ENCODE data around the gene JAZF1.

Gene JAZF1

DNA sequence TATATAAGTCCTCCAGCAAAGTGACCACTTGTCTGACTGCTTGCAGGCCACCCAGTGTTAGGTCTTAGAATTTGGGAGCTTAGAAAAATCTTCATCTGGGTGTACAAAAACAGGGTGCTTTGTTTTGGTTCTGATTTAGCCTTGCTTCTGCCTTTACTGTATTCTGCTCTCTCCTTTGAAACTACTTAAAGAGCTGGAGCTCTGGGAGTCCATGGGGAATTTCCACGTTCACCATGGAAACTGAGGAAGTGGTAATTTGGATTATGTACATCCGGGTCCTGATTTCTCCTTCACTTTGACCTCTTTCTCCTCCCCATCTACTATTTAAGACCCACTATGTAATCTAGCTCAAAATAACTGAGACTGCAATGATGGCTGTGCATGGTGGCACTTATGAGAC is 103.0 kb downstream of the JAZF1 start:
- Histone ChIP-seq H3K27ac (no peak overlapping the region), H3K27me3 (replicated peaks) (no peaks in the 10 kb centered on the region), H3K4me3 (ENCODE audit: low read depth, low read length) (no peak overlapping the region), H3K36me3 (replicated peaks) (no peaks in the 10 kb centered on the region)
- DNase-seq: no peak
- TF ChIP-seq, protein P1, sequence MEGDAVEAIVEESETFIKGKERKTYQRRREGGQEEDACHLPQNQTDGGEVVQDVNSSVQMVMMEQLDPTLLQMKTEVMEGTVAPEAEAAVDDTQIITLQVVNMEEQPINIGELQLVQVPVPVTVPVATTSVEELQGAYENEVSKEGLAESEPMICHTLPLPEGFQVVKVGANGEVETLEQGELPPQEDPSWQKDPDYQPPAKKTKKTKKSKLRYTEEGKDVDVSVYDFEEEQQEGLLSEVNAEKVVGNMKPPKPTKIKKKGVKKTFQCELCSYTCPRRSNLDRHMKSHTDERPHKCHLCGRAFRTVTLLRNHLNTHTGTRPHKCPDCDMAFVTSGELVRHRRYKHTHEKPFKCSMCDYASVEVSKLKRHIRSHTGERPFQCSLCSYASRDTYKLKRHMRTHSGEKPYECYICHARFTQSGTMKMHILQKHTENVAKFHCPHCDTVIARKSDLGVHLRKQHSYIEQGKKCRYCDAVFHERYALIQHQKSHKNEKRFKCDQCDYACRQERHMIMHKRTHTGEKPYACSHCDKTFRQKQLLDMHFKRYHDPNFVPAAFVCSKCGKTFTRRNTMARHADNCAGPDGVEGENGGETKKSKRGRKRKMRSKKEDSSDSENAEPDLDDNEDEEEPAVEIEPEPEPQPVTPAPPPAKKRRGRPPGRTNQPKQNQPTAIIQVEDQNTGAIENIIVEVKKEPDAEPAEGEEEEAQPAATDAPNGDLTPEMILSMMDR (IDR thresholded peaks at IDR 0.05; ENCODE audit: low read depth, low read length, missing control alignments): no peak
- in situ Hi-C loops (cut with HindIII; ENCODE audit: low pct_ligation_motif_present, low sequenced_read_pairs): no loop called here

DNA sequence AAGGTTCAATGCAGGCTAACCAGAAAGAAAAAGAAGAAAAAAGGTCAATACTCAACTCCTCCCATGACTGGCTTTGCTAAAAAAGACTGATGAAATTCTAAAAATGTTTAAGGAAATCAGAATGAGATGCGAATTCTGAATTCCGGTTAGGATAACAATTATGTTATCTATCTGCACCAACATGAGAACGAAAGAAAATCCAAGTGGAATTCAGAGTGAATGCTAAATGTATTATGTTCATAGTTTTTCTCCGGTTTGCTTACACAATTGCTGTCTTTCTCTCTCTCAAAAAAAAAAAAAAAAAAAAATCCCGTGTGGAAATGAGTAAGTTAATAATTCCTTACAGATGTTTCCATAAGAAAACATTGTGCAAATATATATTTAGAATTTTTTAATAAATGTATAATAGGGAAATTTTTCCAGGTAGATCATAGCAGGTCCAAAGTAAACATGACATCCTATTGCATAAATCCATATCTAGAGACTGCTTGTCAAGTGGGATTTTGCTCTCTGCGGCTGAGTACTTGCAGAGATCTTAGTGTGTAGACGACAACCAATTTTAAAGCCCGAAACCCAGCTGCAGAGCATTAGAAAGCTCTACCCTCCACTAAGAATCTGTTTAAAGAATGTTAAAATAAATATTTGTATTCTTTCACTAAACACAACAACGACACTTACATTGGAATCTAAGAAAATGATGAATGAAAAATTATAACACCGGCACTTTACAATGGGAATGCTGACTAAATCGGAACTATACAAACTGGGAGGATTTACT is 104.0 kb downstream of the JAZF1 start:
- Histone ChIP-seq H3K27ac (no peak overlapping the region), H3K36me3 (replicated peaks) (no peaks in the 10 kb centered on the region), H3K4me3 (ENCODE audit: low read depth, low read length) (no peak overlapping the region), H3K27me3 (replicated peaks) (no peaks in the 10 kb centered on the region)
- TF ChIP-seq, protein P1 (IDR thresholded peaks at IDR 0.05; ENCODE audit: low read depth, low read length, missing control alignments): no peak
- in situ Hi-C loops (cut with HindIII; ENCODE audit: low pct_ligation_motif_present, low sequenced_read_pairs): no loop called here
- no peak for DNase-seq

DNA sequence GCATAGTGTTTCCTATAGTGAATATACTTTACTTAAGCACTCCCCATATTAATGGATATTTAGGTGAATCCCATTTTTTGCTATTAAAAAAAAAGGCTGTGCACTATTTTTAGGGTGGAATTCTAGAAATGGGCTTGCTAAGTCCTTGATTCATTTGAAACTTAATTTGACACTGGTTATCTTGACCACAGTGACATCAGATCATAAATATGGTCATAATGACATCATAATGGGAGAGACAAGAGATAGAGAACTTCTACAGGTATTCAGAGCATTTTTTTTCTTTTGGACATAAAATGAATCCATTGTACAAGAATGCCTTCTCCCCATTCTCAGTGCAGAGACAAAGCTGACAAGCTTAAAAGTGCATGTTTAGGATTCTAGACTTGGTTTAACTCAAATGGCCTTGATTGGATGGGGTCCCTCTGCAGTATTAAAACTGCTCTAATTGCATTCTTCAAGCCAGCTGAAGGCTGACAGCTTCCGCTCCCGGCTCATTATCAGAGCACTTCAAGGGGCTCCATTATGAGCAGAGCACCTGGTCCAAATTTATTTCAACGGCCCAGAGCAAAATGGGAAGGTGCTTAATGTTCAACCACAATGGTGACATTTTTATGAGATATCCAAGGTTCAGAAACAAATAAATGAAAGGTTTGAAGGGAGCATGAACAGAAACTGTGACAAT is 104.8 kb downstream of the JAZF1 start:
- no peaks in the 10 kb centered on the region for H3K36me3 ChIP-seq (replicated peaks)
- no peak overlapping the region for H3K4me3 ChIP-seq (ENCODE audit: low read depth, low read length)
- TF ChIP-seq, protein P1 (IDR thresholded peaks at IDR 0.05; ENCODE audit: low read depth, low read length, missing control alignments): no peak
- no peaks in the 10 kb centered on the region for H3K27me3 ChIP-seq (replicated peaks)
- in situ Hi-C loops (cut with HindIII; ENCODE audit: low pct_ligation_motif_present, low sequenced_read_pairs): no loop called here
- no peak overlapping the region for H3K27ac ChIP-seq
- no peak for DNase-seq

DNA sequence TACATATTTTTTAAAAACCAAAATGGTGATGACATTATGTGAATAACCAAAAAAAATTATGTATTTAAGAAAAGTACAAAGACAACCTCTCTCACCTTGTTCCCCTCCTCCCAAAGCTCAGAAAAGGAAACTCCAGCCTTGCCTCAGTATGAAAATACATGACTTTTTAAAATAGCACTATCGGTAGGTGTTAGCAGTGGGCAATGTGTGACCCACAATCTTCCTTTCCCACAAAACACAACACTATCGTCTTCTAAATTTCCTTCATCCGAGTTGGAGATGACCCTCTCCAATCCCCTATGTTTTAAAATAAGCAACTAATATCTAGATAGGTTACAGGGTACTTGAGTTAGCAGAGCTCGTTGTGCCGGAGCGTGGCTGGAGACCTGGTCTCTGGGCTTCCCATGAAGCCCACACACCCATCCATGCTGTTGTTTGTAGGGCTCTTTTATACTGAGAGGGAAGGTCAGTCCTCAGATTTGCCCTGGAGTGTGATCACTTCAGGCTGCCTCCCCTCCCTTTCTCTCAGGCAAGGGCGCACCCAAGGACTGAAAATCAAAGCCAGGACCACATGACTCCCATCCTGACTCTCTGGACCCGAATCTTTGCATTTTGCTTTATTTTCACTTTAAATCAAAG is 107.6 kb downstream of the JAZF1 start:
- no peaks in the 10 kb centered on the region for H3K27me3 ChIP-seq (replicated peaks)
- no peak overlapping the region for H3K27ac ChIP-seq
- in situ Hi-C loops (cut with HindIII; ENCODE audit: low pct_ligation_motif_present, low sequenced_read_pairs): no loop called here
- no peaks in the 10 kb centered on the region for H3K36me3 ChIP-seq (replicated peaks)
- DNase-seq: no peak
- H3K4me3 ChIP-seq (ENCODE audit: low read depth, low read length): no peak overlapping the region
- TF ChIP-seq, protein P1 (IDR thresholded peaks at IDR 0.05; ENCODE audit: low read depth, low read length, missing control alignments): no peak

DNA sequence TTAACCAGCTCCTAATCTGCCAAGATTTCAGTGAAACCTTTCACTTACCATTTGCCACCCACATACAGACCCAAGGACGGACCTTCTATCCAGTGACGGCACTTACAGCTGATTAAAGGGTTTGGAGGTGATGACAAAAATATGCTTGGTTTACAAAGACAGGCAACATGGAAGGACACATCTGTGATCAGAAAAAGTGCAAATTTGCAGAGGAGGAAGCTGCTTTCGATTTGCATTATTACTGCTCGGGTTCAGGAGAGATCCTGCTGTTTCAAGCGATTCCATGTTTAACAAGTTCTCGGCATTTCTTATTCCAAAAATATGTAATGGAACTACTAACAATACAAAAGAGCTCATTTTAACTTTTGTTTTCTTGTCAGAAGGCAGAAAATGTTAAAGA is 109.0 kb downstream of the JAZF1 start:
- TF ChIP-seq, protein P1 (IDR thresholded peaks at IDR 0.05; ENCODE audit: low read depth, low read length, missing control alignments): no peak
- no peak for DNase-seq
- Histone ChIP-seq H3K36me3 (replicated peaks) (no peaks in the 10 kb centered on the region), H3K27me3 (replicated peaks) (no peaks in the 10 kb centered on the region), H3K4me3 (ENCODE audit: low read depth, low read length) (no peak overlapping the region), H3K27ac (no peak overlapping the region)
- in situ Hi-C loops (cut with HindIII; ENCODE audit: low pct_ligation_motif_present, low sequenced_read_pairs): no loop called here

All from brain microvascular endothelial cell (primary cell).